ENCODE measurements around the gene LZTS2. TPM values are rescaled to one million over a fixed set of nuclear protein-coding genes. Genes with fewer than 3 reads are reported as not detected.

Gene LZTS2
- total RNA-seq, 1 experiment from 2014 or later: 93.0 TPM

DNA sequence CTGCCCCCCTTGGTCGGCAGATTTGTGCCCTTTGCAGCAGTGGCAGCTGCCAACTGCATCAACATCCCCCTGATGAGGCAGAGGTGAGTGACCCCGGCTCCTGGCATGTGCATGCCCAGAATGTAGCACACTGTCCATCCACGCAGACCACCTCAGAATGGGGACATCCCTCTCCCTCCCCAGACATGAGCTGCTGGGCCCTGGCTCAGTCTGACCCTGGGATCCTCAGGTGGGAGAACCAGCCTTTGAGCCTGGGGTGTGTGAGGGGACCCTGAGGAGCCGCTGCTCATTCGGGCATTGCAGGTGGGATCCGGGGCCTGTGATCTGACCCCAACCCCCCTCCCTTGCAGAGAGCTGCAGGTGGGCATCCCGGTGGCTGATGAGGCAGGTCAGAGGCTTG, 37.1 kb downstream of the LZTS2 start:
- H4K20me1 ChIP-seq (ENCODE audit: insufficient read depth): no peaks in the 10 kb centered on the region
- ChIA-PET CTCF (no interaction called here), RAD21 (ENCODE audit: low non-redundant PET in 1 of 2, low total read pairs in 2 of 2, uncharacterized antibody in 2 of 2, unreplicated experiment in 2 of 2) (no interaction called here), POLR2A (no interaction called here)
- no peak overlapping the region for H3K4me3 ChIP-seq (replicated peaks in 1 of 2; ENCODE audit: low read depth in 1 of 2, low read length in 2 of 2)
- BruUV-seq (replicated peaks): no TSS peak
- intact Hi-C loops (cut with micrococcal nuclease): no loop called here
- H3K27ac ChIP-seq (ENCODE audit: low read depth, low read length): no peak overlapping the region
- no peak overlapping the region for H2AFZ ChIP-seq (ENCODE audit: low read depth, low read length, poor library complexity, severe bottlenecking)
- H3K9me2 ChIP-seq (ENCODE audit: insufficient read depth): no peaks in the 10 kb centered on the region
- H3K27me3 ChIP-seq (ENCODE audit: insufficient read depth, low read length): no peaks in the 10 kb centered on the region
- ATAC-seq: no peak
- no peaks in the 10 kb centered on the region for H3K9me3 ChIP-seq (ENCODE audit: control insufficient read depth in 1 of 2, insufficient read depth in 1 of 2, low read depth in 1 of 2, low read length in 2 of 2)
- TF ChIP-seq EZH2 (IDR thresholded peaks at IDR 0.05) (no peak), JUND (IDR thresholded peaks at IDR 0.05) (no peak), RAD21 (IDR thresholded peaks at IDR 0.05; ENCODE audit: low read depth) (no peak), ZNF274 (IDR thresholded peaks at IDR 0.05; ENCODE audit: low read depth, low read length) (no peak), EGR1 (IDR thresholded peaks at IDR 0.05; ENCODE audit: low read depth) (no peak), EZH2phosphoT487 (IDR thresholded peaks at IDR 0.05; ENCODE audit: borderline replicate concordance) (no peak), SIN3A (IDR thresholded peaks at IDR 0.05; ENCODE audit: low read depth) (no peak), ATF3 (IDR thresholded peaks at IDR 0.05) (no peak), SP1 (IDR thresholded peaks at IDR 0.05; ENCODE audit: low read depth) (no peak), ELF1 (IDR thresholded peaks at IDR 0.05; ENCODE audit: borderline replicate concordance, low read depth) (no peak), MAX (IDR thresholded peaks at IDR 0.05) (no peak), SRF (IDR thresholded peaks at IDR 0.05; ENCODE audit: low read depth) (no peak), ZBTB33 (IDR thresholded peaks at IDR 0.05; ENCODE audit: extremely low read depth, insufficient replicate concordance, low read length) (no peak), POLR2A (IDR thresholded peaks at IDR 0.05; ENCODE audit: borderline replicate concordance, extremely low read depth, insufficient read depth, insufficient read length) (no peak), YY1 (IDR thresholded peaks at IDR 0.05; ENCODE audit: extremely low read depth, insufficient replicate concordance, low read depth, low read length) (no peak)
- TF ChIP-seq, protein P1, sequence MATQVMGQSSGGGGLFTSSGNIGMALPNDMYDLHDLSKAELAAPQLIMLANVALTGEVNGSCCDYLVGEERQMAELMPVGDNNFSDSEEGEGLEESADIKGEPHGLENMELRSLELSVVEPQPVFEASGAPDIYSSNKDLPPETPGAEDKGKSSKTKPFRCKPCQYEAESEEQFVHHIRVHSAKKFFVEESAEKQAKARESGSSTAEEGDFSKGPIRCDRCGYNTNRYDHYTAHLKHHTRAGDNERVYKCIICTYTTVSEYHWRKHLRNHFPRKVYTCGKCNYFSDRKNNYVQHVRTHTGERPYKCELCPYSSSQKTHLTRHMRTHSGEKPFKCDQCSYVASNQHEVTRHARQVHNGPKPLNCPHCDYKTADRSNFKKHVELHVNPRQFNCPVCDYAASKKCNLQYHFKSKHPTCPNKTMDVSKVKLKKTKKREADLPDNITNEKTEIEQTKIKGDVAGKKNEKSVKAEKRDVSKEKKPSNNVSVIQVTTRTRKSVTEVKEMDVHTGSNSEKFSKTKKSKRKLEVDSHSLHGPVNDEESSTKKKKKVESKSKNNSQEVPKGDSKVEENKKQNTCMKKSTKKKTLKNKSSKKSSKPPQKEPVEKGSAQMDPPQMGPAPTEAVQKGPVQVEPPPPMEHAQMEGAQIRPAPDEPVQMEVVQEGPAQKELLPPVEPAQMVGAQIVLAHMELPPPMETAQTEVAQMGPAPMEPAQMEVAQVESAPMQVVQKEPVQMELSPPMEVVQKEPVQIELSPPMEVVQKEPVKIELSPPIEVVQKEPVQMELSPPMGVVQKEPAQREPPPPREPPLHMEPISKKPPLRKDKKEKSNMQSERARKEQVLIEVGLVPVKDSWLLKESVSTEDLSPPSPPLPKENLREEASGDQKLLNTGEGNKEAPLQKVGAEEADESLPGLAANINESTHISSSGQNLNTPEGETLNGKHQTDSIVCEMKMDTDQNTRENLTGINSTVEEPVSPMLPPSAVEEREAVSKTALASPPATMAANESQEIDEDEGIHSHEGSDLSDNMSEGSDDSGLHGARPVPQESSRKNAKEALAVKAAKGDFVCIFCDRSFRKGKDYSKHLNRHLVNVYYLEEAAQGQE (IDR thresholded peaks at IDR 0.05; ENCODE audit: low read depth): no peak
- no peak overlapping the region for H3K9ac ChIP-seq (ENCODE audit: low read length)
- peaks cover 22 to 43% of the 10 kb centered on the region in 2 experiments for H3K36me3 ChIP-seq (ENCODE audit: control insufficient read depth in 1 of 2, insufficient read depth in 2 of 2, low read length in 2 of 2)
- H3K4me1 ChIP-seq (ENCODE audit: control insufficient read depth in 1 of 2, insufficient read depth in 2 of 2, low read length in 2 of 2): peaks cover 20 to 31% of the 10 kb centered on the region in 2 experiments
- H3K4me2 ChIP-seq (ENCODE audit: low read length): no peak overlapping the region
- H3K79me2 ChIP-seq (ENCODE audit: insufficient read depth, low read length): peaks cover 12% of the 10 kb centered on the region
- DNase-seq (ENCODE audit: low read depth, low spot score): no peak
